ENCODE data around the gene ACTR6. TPM values are rescaled to one million over a fixed set of nuclear protein-coding genes. Genes with fewer than 3 reads are reported as not detected.

Gene ACTR6
- total RNA-seq, 1 experiment from 2014 or later = 34.9 TPM

- no peak overlapping the region for H3K4ac ChIP-seq (ENCODE audit: low read depth, low read length)
- H2BK15ac ChIP-seq (ENCODE audit: low read depth, low read length) = no peak overlapping the region
- Mint-ChIP-seq H3K27ac (no peak overlapping the region; a peak in 1 of 7 replicates), H3K36me3 (ENCODE audit: insufficient read depth in 1 of 3, low read depth in 3 of 3) (peaks cover 19 to 33% (median 19%) of the 10 kb centered on the region in 3 experiments), H3K4me3 (no peak overlapping the region; a peak in 1 of 5 replicates), H3K9me3 (no peaks in the 10 kb centered on the region), H3K4me1 (peaks cover 17 to 18% of the 10 kb centered on the region in 2 experiments), H3K27me3 (ENCODE audit: low read depth) (no peaks in the 10 kb centered on the region)
- no peak overlapping the region for H3T11ph ChIP-seq (ENCODE audit: low read length)
- H3K27ac ChIP-seq (ENCODE audit: insufficient read length, low read depth, low read length) = no peak overlapping the region
- no peak overlapping the region for H3K18ac ChIP-seq (ENCODE audit: insufficient read length, low read depth, low read length)
- no peak for DNase-seq
- no peak overlapping the region for H3K9ac ChIP-seq (ENCODE audit: extremely low read depth, insufficient read length, low read length)
- no peak overlapping the region for H3K56ac ChIP-seq (ENCODE audit: insufficient read length, low read depth, low read length)
- H3K79me2 ChIP-seq (ENCODE audit: insufficient read depth, low read length) = peaks cover 4% of the 10 kb centered on the region; the same call in 1 of the 2 replicates
- no peak overlapping the region for H2BK12ac ChIP-seq (ENCODE audit: insufficient read length, low read depth, low read length)
- H2BK5ac ChIP-seq (ENCODE audit: insufficient read length, low read length) = no peak overlapping the region
- H2AFZ ChIP-seq (ENCODE audit: low read length) = no peak overlapping the region
- no peak overlapping the region for H3K4me2 ChIP-seq (ENCODE audit: insufficient read depth, insufficient read length, low read length)
- no peak overlapping the region for H2AK5ac ChIP-seq (ENCODE audit: insufficient read length, low read length)
- no peak overlapping the region for H4K8ac ChIP-seq (replicated peaks; ENCODE audit: insufficient read length, low read depth, low read length)
- H2BK120ac ChIP-seq (ENCODE audit: low read depth, low read length, poor library complexity, severe bottlenecking) = no peak overlapping the region
- H3K23me2 ChIP-seq (ENCODE audit: insufficient read length, low read depth, low read length, poor library complexity, severe bottlenecking) = peaks cover 7% of the 10 kb centered on the region
- H2BK20ac ChIP-seq (ENCODE audit: low read depth, low read length, poor library complexity, severe bottlenecking) = no peak overlapping the region
- no CpG with 5 or more reads among the region's 4 CpGs for WGBS (ENCODE audit: extremely low coverage, insufficient read length, low lambda C conversion rate)
- H3K27me3 ChIP-seq (ENCODE audit: insufficient read depth, low read length) = no peaks in the 10 kb centered on the region
- no peaks in the 10 kb centered on the region for H3K79me1 ChIP-seq (ENCODE audit: insufficient read depth, low read depth, low read length, poor library complexity, severe bottlenecking)
- no peak for TF ChIP-seq CTCF (conservative IDR thresholded peaks at IDR 0.05)
- no peaks in the 10 kb centered on the region; the same call in 1 of the 2 replicates for H3K4me1 ChIP-seq (ENCODE audit: insufficient read depth, low read length)
- no peaks in the 10 kb centered on the region for H3K9me3 ChIP-seq (ENCODE audit: control insufficient read depth, low read depth, low read length)
- no peaks in the 10 kb centered on the region for H4K20me1 ChIP-seq (ENCODE audit: control insufficient read depth, insufficient read depth, insufficient read length)
- H4K91ac ChIP-seq (ENCODE audit: insufficient read length, low read depth, low read length) = no peak overlapping the region
- no peak overlapping the region for H3K23ac ChIP-seq (ENCODE audit: insufficient read length, low read depth, low read length)
- no peak overlapping the region for H3K14ac ChIP-seq (ENCODE audit: insufficient read depth, low read length)
- no peak overlapping the region for H4K5ac ChIP-seq (ENCODE audit: insufficient read length, low read depth, low read length)
Measured at GRCh38 chr12:100197486-100197885, 3.1 kb upstream of the ACTR6 start.
